Body of pancreas (tissue), 4 donors: Measurements from ENCODE around the gene FOXP3.
"Not testable (repeated sequence)": the region's sequence is repeated elsewhere in the genome, so short reads cannot be mapped to it uniquely, and the experiment has no call there.

Source experiments
- CTCF ChIP-seq, 7 experiments: fragments of 450-650 bp in 4 of 7; fragments of 200-600 bp in 3 of 7; sonication (generic) in 3 of 7; IDR thresholded peaks; one replicate each; pipeline ENCODE4 v1.5.1; 2016 to 2019; ENCODE audit warnings: antibody characterized with exemption in 7 of 7
- POLR2A ChIP-seq, 3 donors: fragments of 450-650 bp; IDR thresholded peaks; one replicate each; pipeline ENCODE4 v1.6.1; 2016; ENCODE audit warnings: antibody characterized with exemption in 3 of 3, mild to moderate bottlenecking in 2 of 3

GRCh38 chrX:49307775-49308174, 43.3 kb upstream of the FOXP3 start:
- not testable (repeated sequence) for TF ChIP-seq CTCF, POLR2A (IDR thresholded peaks at IDR 0.05)
